ENCODE results near the gene SPDEF. TPM values are rescaled to one million over a fixed set of nuclear protein-coding genes. Genes with fewer than 3 reads are reported as not detected.

The SPDEF gene
- total and polyA plus RNA-seq, 2 donors (not counting 1 experiment from before 2014, with no cell fraction given), result 0.10 TPM; not detected in 1

DNA sequence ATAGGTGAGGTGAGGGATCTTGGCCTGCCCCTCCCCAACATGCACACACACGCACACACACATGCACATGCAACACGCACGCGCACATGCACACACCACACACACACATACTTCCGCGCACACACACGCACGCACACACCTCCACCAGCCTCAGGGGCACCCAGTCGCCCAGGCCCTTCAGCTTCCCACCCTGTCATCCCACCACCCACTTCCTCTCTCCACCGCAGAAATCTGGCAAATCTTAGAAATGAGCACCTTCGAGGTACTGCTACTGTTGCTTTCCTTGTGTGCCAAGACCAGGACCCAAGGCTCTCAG lies 1.2 kb downstream of the SPDEF start:
- Histone ChIP-seq H3K9ac (ENCODE audit: low read length) (no peak overlapping the region), H3K79me2 (ENCODE audit: control insufficient read depth, insufficient read depth, low read length) (no peaks in the 10 kb centered on the region), H3K27me3 (replicated peaks in 1 of 4; ENCODE audit: control extremely low read depth in 1 of 4, control insufficient read depth in 3 of 4, insufficient read depth in 4 of 4, low read length in 3 of 4) (no peaks in the 10 kb centered on the region), H3K4me2 (replicated peaks; ENCODE audit: low read depth, low read length, poor library complexity, severe bottlenecking) (no peak overlapping the region), H4K20me1 (ENCODE audit: control insufficient read depth, insufficient read depth, low read length, poor library complexity, severe bottlenecking) (no peaks in the 10 kb centered on the region), H3K9me3 (ENCODE audit: control extremely low read depth in 1 of 3, control insufficient read depth in 2 of 3, insufficient read depth in 1 of 3, low read length in 2 of 3) (peaks cover 0 to 11% (median 4%) of the 10 kb centered on the region in 3 donors), H2AFZ (ENCODE audit: insufficient read depth, low read depth, low read length, poor library complexity, severe bottlenecking) (no peak overlapping the region), H3K4me3 (ENCODE audit: control extremely low read depth in 1 of 5, extremely low read depth in 1 of 5, insufficient read depth in 1 of 5, low read depth in 2 of 5, low read length in 4 of 5) (no peak overlapping the region), H3K27ac (ENCODE audit: low read length in 2 of 2) (no peak overlapping the region), H3K4me1 (ENCODE audit: control insufficient read depth in 2 of 2, insufficient read depth in 2 of 2, low read length in 2 of 2) (peaks cover 0 to 6% of the 10 kb centered on the region in 2 donors), H3K36me3 (replicated peaks in 1 of 2; ENCODE audit: control extremely low read depth in 1 of 2, control insufficient read depth in 1 of 2, extremely low read depth in 1 of 2, insufficient read depth in 2 of 2, low read length in 1 of 2) (no peaks in the 10 kb centered on the region)
- intact Hi-C loops (cut with micrococcal nuclease), result no loop called here
- ChIA-PET CTCF (no interaction called here), POLR2A (no interaction called here)
- ATAC-seq (ENCODE audit: low read depth), result no peak
- H3K27me3 Mint-ChIP-seq, result peaks cover 4% of the 10 kb centered on the region
- no peak overlapping the region for H3K4me3 Mint-ChIP-seq
- TF ChIP-seq, protein P1, sequence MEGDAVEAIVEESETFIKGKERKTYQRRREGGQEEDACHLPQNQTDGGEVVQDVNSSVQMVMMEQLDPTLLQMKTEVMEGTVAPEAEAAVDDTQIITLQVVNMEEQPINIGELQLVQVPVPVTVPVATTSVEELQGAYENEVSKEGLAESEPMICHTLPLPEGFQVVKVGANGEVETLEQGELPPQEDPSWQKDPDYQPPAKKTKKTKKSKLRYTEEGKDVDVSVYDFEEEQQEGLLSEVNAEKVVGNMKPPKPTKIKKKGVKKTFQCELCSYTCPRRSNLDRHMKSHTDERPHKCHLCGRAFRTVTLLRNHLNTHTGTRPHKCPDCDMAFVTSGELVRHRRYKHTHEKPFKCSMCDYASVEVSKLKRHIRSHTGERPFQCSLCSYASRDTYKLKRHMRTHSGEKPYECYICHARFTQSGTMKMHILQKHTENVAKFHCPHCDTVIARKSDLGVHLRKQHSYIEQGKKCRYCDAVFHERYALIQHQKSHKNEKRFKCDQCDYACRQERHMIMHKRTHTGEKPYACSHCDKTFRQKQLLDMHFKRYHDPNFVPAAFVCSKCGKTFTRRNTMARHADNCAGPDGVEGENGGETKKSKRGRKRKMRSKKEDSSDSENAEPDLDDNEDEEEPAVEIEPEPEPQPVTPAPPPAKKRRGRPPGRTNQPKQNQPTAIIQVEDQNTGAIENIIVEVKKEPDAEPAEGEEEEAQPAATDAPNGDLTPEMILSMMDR (IDR thresholded peaks at IDR 0.05), result no peak
- no peak for TF ChIP-seq EZH2 (IDR thresholded peaks at IDR 0.05; ENCODE audit: borderline replicate concordance, insufficient read depth, low read depth, low read length, poor library complexity, severe bottlenecking)
- H3K9me3 Mint-ChIP-seq (ENCODE audit: insufficient read depth), result no peaks in the 10 kb centered on the region
- H3K27ac Mint-ChIP-seq, result no peak overlapping the region
- no peak for DNase-seq
- peaks cover 7% of the 10 kb centered on the region for H3K4me1 Mint-ChIP-seq
- WGBS (ENCODE audit: insufficient coverage), result 80% methylated on average over 11 of the region's 11 CpGs

DNA sequence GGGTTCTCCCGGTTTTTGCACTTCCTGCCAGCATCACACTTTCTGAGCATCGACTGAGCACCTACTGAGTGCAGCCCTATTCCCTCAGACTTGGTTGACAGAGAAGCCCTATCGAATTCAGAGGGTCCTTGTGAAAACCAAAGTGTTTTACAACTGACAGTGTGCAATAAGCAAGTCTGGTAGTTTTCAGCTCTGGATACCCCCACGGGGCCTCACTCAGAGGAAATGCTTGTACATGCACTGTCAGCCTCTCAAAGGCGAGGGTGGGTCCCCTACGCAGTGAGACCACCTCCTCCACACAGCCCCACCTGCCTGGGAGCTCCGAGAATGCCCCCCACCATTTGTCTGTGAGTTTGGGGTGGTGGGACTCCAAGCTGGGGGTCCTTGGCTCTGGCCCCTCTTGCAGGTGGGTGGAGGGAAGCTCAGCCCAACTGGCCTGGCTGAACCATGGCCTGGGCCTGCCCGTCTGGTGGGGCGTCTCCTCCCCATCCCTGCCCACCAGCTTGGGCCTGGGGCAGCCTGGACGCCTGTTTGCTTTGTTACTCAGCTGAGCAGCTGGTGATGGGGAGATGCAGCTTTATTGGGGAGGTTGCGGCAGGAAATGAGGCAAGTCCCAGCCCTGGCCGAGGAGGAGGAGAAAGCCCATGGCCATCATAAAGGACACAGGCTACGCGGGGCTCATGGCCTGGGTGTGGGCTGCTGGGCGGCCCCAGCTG lies 1.7 kb downstream of the SPDEF start:
- H3K27me3 Mint-ChIP-seq, result peaks cover 4% of the 10 kb centered on the region
- H3K27ac Mint-ChIP-seq, result no peak overlapping the region
- Histone ChIP-seq H4K20me1 (ENCODE audit: control insufficient read depth, insufficient read depth, low read length, poor library complexity, severe bottlenecking) (no peaks in the 10 kb centered on the region), H3K4me2 (replicated peaks; ENCODE audit: low read depth, low read length, poor library complexity, severe bottlenecking) (no peak overlapping the region), H3K27ac (ENCODE audit: low read length in 2 of 2) (no peak overlapping the region), H2AFZ (ENCODE audit: insufficient read depth, low read depth, low read length, poor library complexity, severe bottlenecking) (peak overlapping the region; percentile 22), H3K9ac (ENCODE audit: low read length) (no peak overlapping the region), H3K9me3 (ENCODE audit: control extremely low read depth in 1 of 3, control insufficient read depth in 2 of 3, insufficient read depth in 1 of 3, low read length in 2 of 3) (peaks cover 0 to 14% (median 4%) of the 10 kb centered on the region in 3 donors), H3K4me1 (ENCODE audit: control insufficient read depth in 2 of 2, insufficient read depth in 2 of 2, low read length in 2 of 2) (peaks cover 0 to 6% of the 10 kb centered on the region in 2 donors), H3K36me3 (replicated peaks in 1 of 2; ENCODE audit: control extremely low read depth in 1 of 2, control insufficient read depth in 1 of 2, extremely low read depth in 1 of 2, insufficient read depth in 2 of 2, low read length in 1 of 2) (no peaks in the 10 kb centered on the region), H3K79me2 (ENCODE audit: control insufficient read depth, insufficient read depth, low read length) (no peaks in the 10 kb centered on the region), H3K4me3 (ENCODE audit: control extremely low read depth in 1 of 5, extremely low read depth in 1 of 5, insufficient read depth in 1 of 5, low read depth in 2 of 5, low read length in 4 of 5) (no peak overlapping the region), H3K27me3 (replicated peaks in 1 of 4; ENCODE audit: control extremely low read depth in 1 of 4, control insufficient read depth in 3 of 4, insufficient read depth in 4 of 4, low read length in 3 of 4) (no peaks in the 10 kb centered on the region)
- TF ChIP-seq, protein P1 (IDR thresholded peaks at IDR 0.05), result no peak
- no peak for TF ChIP-seq EZH2 (IDR thresholded peaks at IDR 0.05; ENCODE audit: borderline replicate concordance, insufficient read depth, low read depth, low read length, poor library complexity, severe bottlenecking)
- ChIA-PET POLR2A (no interaction called here), CTCF (no interaction called here)
- ATAC-seq (ENCODE audit: low read depth) (no peak), DNase-seq (no peak)
- intact Hi-C loops (cut with micrococcal nuclease), result no loop called here
- H3K4me3 Mint-ChIP-seq, result no peak overlapping the region
- H3K9me3 Mint-ChIP-seq (ENCODE audit: insufficient read depth), result no peaks in the 10 kb centered on the region
- peaks cover 7% of the 10 kb centered on the region for H3K4me1 Mint-ChIP-seq
- 6% methylated on average over 2 of the region's 15 CpGs for WGBS (ENCODE audit: insufficient coverage)

All from B cell (primary cell).